ENCODE results near the gene QSOX1.

The QSOX1 gene

GRCh38 chr1:180183426-180183825, 28.8 kb downstream of the QSOX1 start:
- TF ChIP-seq CTCF (IDR thresholded peaks at IDR 0.05; ENCODE audit: insufficient read depth, missing control alignments), result no peak
- DNase-seq (ENCODE audit: insufficient read length, low spot score), result no peak
- no peak for FAIRE-seq

GRCh38 chr1:180184041-180184440, 29.4 kb downstream of the QSOX1 start:
- FAIRE-seq (no peak), DNase-seq (ENCODE audit: insufficient read length, low spot score) (no peak)
- no peak for TF ChIP-seq CTCF (IDR thresholded peaks at IDR 0.05; ENCODE audit: insufficient read depth, missing control alignments)

- FAIRE-seq (no peak), DNase-seq (ENCODE audit: insufficient read length, low spot score) (no peak)
- TF ChIP-seq CTCF (IDR thresholded peaks at IDR 0.05; ENCODE audit: insufficient read depth, missing control alignments), result no peak
Measured at GRCh38 chr1:180185281-180185680, 30.6 kb downstream of the QSOX1 start.

GRCh38 chr1:180185971-180186645, 31.4 kb downstream of the QSOX1 start:
- FAIRE-seq (no peak), DNase-seq (ENCODE audit: insufficient read length, low spot score) (no peak)
- no peak for TF ChIP-seq CTCF (IDR thresholded peaks at IDR 0.05; ENCODE audit: insufficient read depth, missing control alignments)

GRCh38 chr1:180186831-180187230, 32.2 kb downstream of the QSOX1 start:
- FAIRE-seq (no peak), DNase-seq (ENCODE audit: insufficient read length, low spot score) (no peak)
- no peak for TF ChIP-seq CTCF (IDR thresholded peaks at IDR 0.05; ENCODE audit: insufficient read depth, missing control alignments)

- no peak for TF ChIP-seq CTCF (IDR thresholded peaks at IDR 0.05; ENCODE audit: insufficient read depth, missing control alignments)
- no peak for FAIRE-seq
- no peak for DNase-seq (ENCODE audit: insufficient read length, low spot score)
Measured at GRCh38 chr1:180187626-180188025, 33.0 kb downstream of the QSOX1 start.

GRCh38 chr1:180188091-180188506, 33.4 kb downstream of the QSOX1 start:
- FAIRE-seq (no peak), DNase-seq (ENCODE audit: insufficient read length, low spot score) (peak; percentile 94)
- peak; percentile 97 for TF ChIP-seq CTCF (IDR thresholded peaks at IDR 0.05; ENCODE audit: insufficient read depth, missing control alignments)

Measured in D721Med (cell line).